GM06990 (cell line): Measurements from ENCODE around the gene CORO2B.

Source experiments
- DNase-seq: peaks from one replicate; pipeline ENCODE4 v3.0.0-alpha.2; 2011; ENCODE audit not compliant: insufficient read length; ENCODE audit errors: extremely low read depth
- H3K27me3 ChIP-seq: replicated peaks from 2 replicates; pipeline ENCODE4 v1.6.0; 2011; ENCODE audit warnings: low read length; ENCODE audit not compliant: control insufficient read depth, insufficient read depth
- H3K36me3 ChIP-seq: 2 replicates; pipeline ENCODE4 v1.5.1; 2011; ENCODE audit warnings: low read length; ENCODE audit not compliant: control insufficient read depth, insufficient read depth
- H3K4me3 ChIP-seq: replicated peaks from 2 replicates; pipeline ENCODE4 v1.5.1; 2011; ENCODE audit warnings: low read depth, mild to moderate bottlenecking, control low read depth, low read length
- CTCF ChIP-seq: IDR thresholded peaks from 2 replicates; pipeline ENCODE4 v1.5.1; 2011; ENCODE audit warnings: low read length, control low read depth, mild to moderate bottlenecking, inconsistent platforms; ENCODE audit not compliant: insufficient read depth, poor library complexity, severe bottlenecking

The CORO2B gene

GRCh38 chr15:68610825-68611224, 32.0 kb downstream of the CORO2B start:
- Histone ChIP-seq H3K4me3 (no peak overlapping the region), H3K36me3 (no peaks in the 10 kb centered on the region), H3K27me3 (no peaks in the 10 kb centered on the region; the same call in 1 of the 2 replicates)
- no peak for DNase-seq
- TF ChIP-seq CTCF = no peak

- Histone ChIP-seq H3K27me3 (no peaks in the 10 kb centered on the region; the same call in 1 of the 2 replicates), H3K36me3 (no peaks in the 10 kb centered on the region), H3K4me3 (no peak overlapping the region)
- DNase-seq = no peak
- no peak for TF ChIP-seq CTCF
Measured at GRCh38 chr15:68612503-68612902, 33.7 kb downstream of the CORO2B start.

GRCh38 chr15:68612979-68613740, 34.4 kb downstream of the CORO2B start:
- no peak for DNase-seq
- no peak for TF ChIP-seq CTCF

GRCh38 chr15:68614286-68615035, 35.7 kb downstream of the CORO2B start:
- no peak for TF ChIP-seq CTCF
- no peak overlapping the region for H3K4me3 ChIP-seq
- no peak for DNase-seq
- H3K36me3 ChIP-seq = no peaks in the 10 kb centered on the region
- H3K27me3 ChIP-seq = no peaks in the 10 kb centered on the region; the same call in 1 of the 2 replicates

More at GRCh38 chr15:68612979-68613740, 34.4 kb downstream of the CORO2B start:
- H3K36me3 ChIP-seq = no peaks in the 10 kb centered on the region
- H3K27me3 ChIP-seq = no peaks in the 10 kb centered on the region; the same call in 1 of the 2 replicates
- H3K4me3 ChIP-seq = no peak overlapping the region

- Histone ChIP-seq H3K27me3 (no peaks in the 10 kb centered on the region; the same call in 1 of the 2 replicates), H3K4me3 (no peak overlapping the region), H3K36me3 (no peaks in the 10 kb centered on the region)
- TF ChIP-seq CTCF = no peak
- DNase-seq = no peak
Measured at GRCh38 chr15:68615301-68615700, 36.5 kb downstream of the CORO2B start.
